HCT116 (cell line): Measurements from ENCODE around the gene TNIK. TPM values are rescaled to one million over a fixed set of nuclear protein-coding genes. Genes with fewer than 3 reads are reported as not detected.

Experiments used
- ATAC-seq: fragments of 200-7000 bp; cut with Tn5 transposase; 2 replicates; pipeline ENCODE4 v1.9.1; 2020; ENCODE audit warnings: mild to moderate bottlenecking, moderate library complexity
- BruUV-seq: library from RNA; stranded (reverse); fragments of 400-500 nt; replicated peaks from 2 replicates; lab custom pipeline; 2021; lab: Mats Ljungman, UMichigan
- CTCF ChIA-PET: fragments of 300-600 bp; sonication (Branson Sonifier 250); formaldehyde crosslinking; loops from one replicate; lab custom pipeline; 2021; ENCODE audit warnings: antibody characterized with exemption; lab: Charles Lee
- POLR2A ChIA-PET: fragments of 300-600, 350-600 bp; sonication (Branson Sonifier 250); formaldehyde crosslinking; loops from one replicate; lab custom pipeline; 2021; ENCODE audit warnings: antibody characterized with exemption; lab: Charles Lee
- RAD21 ChIA-PET, 2 experiments: fragments of 300-600 bp; sonication (Branson Sonifier 250); formaldehyde crosslinking; loops; one replicate each; lab custom pipeline; 2023; ENCODE audit warnings: low total read pairs in 2 of 2; ENCODE audit not compliant: uncharacterized antibody in 2 of 2, unreplicated experiment in 2 of 2, low non-redundant PET in 1 of 2; lab: Charles Lee
- DNase-seq: peaks from one replicate; pipeline ENCODE4 v3.0.0-alpha.2; 2010; ENCODE audit warnings: low read depth, low spot score
- H2AFZ ChIP-seq: fragments of 200-600 bp; shearing (Covaris generic), sonication (generic); 2 replicates; pipeline ENCODE4 v1.6.1; 2017; ENCODE audit warnings: low read depth, mixed run types, mixed read lengths, antibody characterized with exemption, low read length; ENCODE audit not compliant: poor library complexity, severe bottlenecking
- H3K27ac ChIP-seq: 2 replicates; pipeline ENCODE4 v1.5.1; 2012; ENCODE audit warnings: low read depth, low read length
- H3K27me3 ChIP-seq: fragments of 200-600 bp; sonication (generic); 2 replicates; pipeline ENCODE4 v1.6.1; 2016; ENCODE audit warnings: mixed run types, low read length, mixed read lengths; ENCODE audit not compliant: insufficient read depth
- H3K36me3 ChIP-seq, 2 experiments: fragments of 200-500 bp in 1 of 2; fragments of 200-600 bp in 1 of 2; sonication (Bioruptor generic) in 1 of 2; sonication (generic) in 1 of 2; 2 replicates each; pipeline versions ENCODE4 v1.5.1 to v1.6.1; 2014 to 2016; ENCODE audit warnings: low read length in 2 of 2, inconsistent platforms in 1 of 2, mixed read lengths in 1 of 2, mixed run types in 1 of 2; ENCODE audit not compliant: insufficient read depth in 2 of 2, control insufficient read depth in 1 of 2
- H3K4me1 ChIP-seq, 2 experiments: fragments of 200-600 bp in 1 of 2; sonication (generic) in 1 of 2; 2 replicates each; pipeline versions ENCODE4 v1.5.1 to v1.6.1; 2012 to 2017; ENCODE audit warnings: low read length in 2 of 2, inconsistent platforms in 1 of 2, mild to moderate bottlenecking in 1 of 2, mixed read lengths in 1 of 2, mixed run types in 1 of 2, moderate library complexity in 1 of 2; ENCODE audit not compliant: insufficient read depth in 2 of 2, control insufficient read depth in 1 of 2
- H3K4me2 ChIP-seq: fragments of 200-600 bp; sonication (generic); 2 replicates; pipeline ENCODE4 v1.6.1; 2017; ENCODE audit warnings: mixed run types, low read length, mixed read lengths
- H3K4me3 ChIP-seq, 2 experiments: fragments of 200-600 bp in 1 of 2; sonication (generic) in 1 of 2; replicated peaks in 1 of 2; 2 replicates each; pipeline ENCODE4 v1.5.1; 2011 to 2016; ENCODE audit warnings: low read length in 2 of 2, control low read depth in 1 of 2, low read depth in 1 of 2, mild to moderate bottlenecking in 1 of 2, mixed read lengths in 1 of 2, mixed run types in 1 of 2
- H3K79me2 ChIP-seq: fragments of 200-600 bp; sonication (generic); 2 replicates; pipeline ENCODE4 v1.6.1; 2017; ENCODE audit warnings: mild to moderate bottlenecking, mixed run types, low read length, moderate library complexity, mixed read lengths; ENCODE audit not compliant: insufficient read depth
- H3K9ac ChIP-seq: fragments of 200-600 bp; sonication (generic); 2 replicates; pipeline ENCODE4 v1.6.1; 2016; ENCODE audit warnings: low read length, mixed read lengths
- H3K9me2 ChIP-seq: fragments of 200-600 bp; sonication (generic), shearing (Covaris generic); 2 replicates; pipeline ENCODE4 v1.6.1; 2017; ENCODE audit warnings: mixed run types, mild to moderate bottlenecking, moderate library complexity; ENCODE audit not compliant: insufficient read depth
- H3K9me3 ChIP-seq, 2 experiments: fragments of 200-500 bp in 1 of 2; fragments of 200-600 bp in 1 of 2; sonication (Bioruptor generic) in 1 of 2; sonication (generic) in 1 of 2; 2 replicates each; pipeline ENCODE4 v1.6.1; 2014 to 2017; ENCODE audit warnings: low read length in 2 of 2, mixed read lengths in 2 of 2, inconsistent platforms in 1 of 2, low read depth in 1 of 2, mild to moderate bottlenecking in 1 of 2, mixed run types in 1 of 2, moderate library complexity in 1 of 2; ENCODE audit not compliant: control insufficient read depth in 1 of 2, insufficient read depth in 1 of 2
- H4K20me1 ChIP-seq: fragments of 200-600 bp; sonication (generic), shearing (Covaris generic); 2 replicates; pipeline ENCODE4 v1.6.1; 2017; ENCODE audit warnings: mixed run types, mild to moderate bottlenecking, moderate library complexity; ENCODE audit not compliant: insufficient read depth
- ATF3 ChIP-seq: IDR thresholded peaks from 2 replicates; pipeline ENCODE4 v1.6.1; 2012
- CBX3 ChIP-seq: IDR thresholded peaks from 2 replicates; pipeline ENCODE4 v1.6.1; 2012; ENCODE audit warnings: low read depth
- CEBPB ChIP-seq: IDR thresholded peaks from 2 replicates; pipeline ENCODE4 v1.6.1; 2012; ENCODE audit warnings: low read depth
- CTCF ChIP-seq, 3 experiments: fragments of 200-600 bp in 1 of 3; sonication (generic) in 1 of 3; IDR thresholded peaks in 2 of 3; conservative IDR thresholded peaks in 1 of 3; 2 replicates each; pipeline ENCODE4 v1.5.1; 2012 to 2017; ENCODE audit warnings: low read depth in 2 of 3, low read length in 2 of 3, antibody characterized with exemption in 1 of 3, borderline replicate concordance in 1 of 3, control low read depth in 1 of 3, mild to moderate bottlenecking in 1 of 3, mixed read lengths in 1 of 3, mixed run types in 1 of 3, moderate library complexity in 1 of 3; ENCODE audit not compliant: insufficient read depth in 1 of 3
- EGR1 ChIP-seq: IDR thresholded peaks from 2 replicates; pipeline ENCODE4 v1.6.1; 2012; ENCODE audit warnings: low read depth
- ELF1 ChIP-seq: IDR thresholded peaks from 2 replicates; pipeline ENCODE4 v1.6.1; 2012; ENCODE audit warnings: low read depth, borderline replicate concordance
- EZH2 ChIP-seq: fragments of 200-600 bp; sonication (generic); IDR thresholded peaks from 2 replicates; pipeline ENCODE4 v1.6.1; 2017; ENCODE audit warnings: antibody characterized with exemption, mixed run types
- EZH2phosphoT487 ChIP-seq: fragments of 200-600 bp; IDR thresholded peaks from 2 replicates; pipeline ENCODE4 v1.6.1; 2018; ENCODE audit warnings: antibody characterized with exemption, borderline replicate concordance
- FOSL1 ChIP-seq: IDR thresholded peaks from 2 replicates; pipeline ENCODE4 v1.6.1; 2012; ENCODE audit warnings: low read depth
- MAX ChIP-seq: IDR thresholded peaks from 2 replicates; pipeline ENCODE4 v1.6.1; 2012
- POLR2A ChIP-seq: IDR thresholded peaks from 2 replicates; pipeline ENCODE4 v1.7.0; 2011; ENCODE audit warnings: borderline replicate concordance; ENCODE audit not compliant: insufficient read depth, insufficient read length; ENCODE audit errors: extremely low read depth
- POLR2AphosphoS5 ChIP-seq: IDR thresholded peaks from 2 replicates; pipeline ENCODE4 v1.6.1; 2011; ENCODE audit warnings: mild to moderate bottlenecking, low read depth, low read length, moderate library complexity
- RAD21 ChIP-seq: IDR thresholded peaks from 2 replicates; pipeline ENCODE4 v1.6.1; 2012; ENCODE audit warnings: low read depth, mild to moderate bottlenecking
- REST ChIP-seq: IDR thresholded peaks from 2 replicates; pipeline ENCODE4 v1.6.1; 2012; ENCODE audit warnings: low read depth
- SIN3A ChIP-seq: IDR thresholded peaks from 2 replicates; pipeline ENCODE4 v1.6.1; 2012; ENCODE audit warnings: low read depth
- TCF7L2 ChIP-seq: IDR thresholded peaks from 2 replicates; pipeline ENCODE4 v1.7.0; 2011; ENCODE audit warnings: borderline replicate concordance, inconsistent platforms; ENCODE audit not compliant: insufficient read depth, insufficient read length; ENCODE audit errors: extremely low read depth
- YY1 ChIP-seq: IDR thresholded peaks from 2 replicates; pipeline ENCODE4 v1.6.1; 2011; ENCODE audit warnings: low read length, low read depth, moderate library complexity, mild to moderate bottlenecking; ENCODE audit not compliant: insufficient replicate concordance; ENCODE audit errors: extremely low read depth
- ZBTB33 ChIP-seq: IDR thresholded peaks from 2 replicates; pipeline ENCODE4 v1.6.1; 2011; ENCODE audit warnings: mild to moderate bottlenecking, low read length, moderate library complexity; ENCODE audit not compliant: insufficient replicate concordance; ENCODE audit errors: extremely low read depth
- ZFX ChIP-seq: fragments of 450-650 bp; IDR thresholded peaks from 2 replicates; pipeline ENCODE4 v1.6.1; 2017
- ZNF274 ChIP-seq: fragments of 200-500 bp; sonication (Bioruptor generic); IDR thresholded peaks from 2 replicates; pipeline ENCODE4 v1.6.1; 2014; ENCODE audit warnings: mild to moderate bottlenecking, low read depth, low read length, inconsistent platforms
- intact Hi-C: fragments of 100-400 bp; cut with micrococcal nuclease; formaldehyde crosslinking; loops from 2 replicates; pipeline ENCODE4 v1.10.0; 2022
- total RNA-seq: library from RNA; stranded (reverse); gene quantifications from one replicate; pipeline ENCODE4 v1.2.1, GENCODE V29; 2021; ENCODE audit not compliant: unreplicated experiment

The TNIK gene
- total RNA-seq, 1 experiment from 2014 or later = 24.1 TPM

- RAD21 ChIA-PET = no interaction called here
- DNase-seq = no peak
- intact Hi-C loops = no loop called here
- no peaks in the 10 kb centered on the region for H3K27me3 ChIP-seq
- CTCF ChIA-PET = no interaction called here
- no peak overlapping the region for H2AFZ ChIP-seq
- no peaks in the 10 kb centered on the region for H3K79me2 ChIP-seq
- POLR2A ChIA-PET = no interaction called here
- H3K36me3 ChIP-seq = no peaks in the 10 kb centered on the region
- H3K4me2 ChIP-seq = no peak overlapping the region
- H3K9me2 ChIP-seq = no peaks in the 10 kb centered on the region
- TF ChIP-seq POLR2A (no peak), YY1 (no peak), CTCF (IDR thresholded peaks at IDR 0.05 in 2 of 3, conservative IDR thresholded peaks at IDR 0.05 in 1 of 3; ENCODE audit: borderline replicate concordance in 1 of 3, insufficient read depth in 1 of 3, low read depth in 2 of 3, low read length in 2 of 3) (no peak), CBX3 (no peak), FOSL1 (no peak), EGR1 (no peak), TCF7L2 (no peak), CEBPB (no peak), EZH2 (no peak), MAX (no peak), ZBTB33 (no peak), SIN3A (no peak), ZNF274 (no peak), ELF1 (no peak), ZFX (no peak), REST (no peak), EZH2phosphoT487 (no peak), RAD21 (no peak), ATF3 (no peak), POLR2AphosphoS5 (no peak)
- no peak overlapping the region for H3K4me3 ChIP-seq
- H3K27ac ChIP-seq = no peak overlapping the region
- BruUV-seq = no TSS peak
- ATAC-seq = no peak
- H3K9me3 ChIP-seq = no peaks in the 10 kb centered on the region
- H4K20me1 ChIP-seq = no peaks in the 10 kb centered on the region
- H3K4me1 ChIP-seq = no peaks in the 10 kb centered on the region
- H3K9ac ChIP-seq = no peak overlapping the region
These were observed 320.0 kb downstream of the TNIK start for GRCh38 chr3:171140246-171140645.
